Prostate gland (tissue), 2 donors: ENCODE data around the gene KRTAP20-2. TPM values are rescaled to one million over a fixed set of nuclear protein-coding genes. Genes with fewer than 3 reads are reported as not detected.

Experiments
- DNase-seq: peaks from one replicate; pipeline ENCODE4 v3.0.0-alpha.2; 2019; ENCODE audit warnings: low spot score
- H3K27ac ChIP-seq, 2 donors: fragments of 200-600 bp; sonication (generic); 2 replicates each; pipeline ENCODE4 v1.5.1; 2017 to 2019
- H3K27me3 ChIP-seq: fragments of 200-600 bp; sonication (generic); replicated peaks from 2 replicates; pipeline ENCODE4 v1.5.1; 2019; ENCODE audit not compliant: insufficient read depth
- H3K36me3 ChIP-seq, 2 donors: fragments of 200-600 bp; sonication (generic); 1 replicate in 1 of 2; 2 replicates in 1 of 2; pipeline versions ENCODE4 v1.5.1 to v1.8.1; 2017 to 2019
- H3K4me1 ChIP-seq: fragments of 200-600 bp; sonication (generic); replicated peaks from 2 replicates; pipeline ENCODE4 v1.5.1; 2019
- H3K4me3 ChIP-seq, 2 donors: fragments of 200-600 bp; sonication (generic); 2 replicates each; pipeline ENCODE4 v1.5.1; 2017 to 2019
- H3K9me3 ChIP-seq: fragments of 200-600 bp; sonication (generic); 2 replicates; pipeline ENCODE4 v1.5.1; 2017
- CTCF ChIP-seq, 4 experiments: fragments of 200-600 bp in 2 of 4; fragments of 450-650 bp in 2 of 4; sonication (generic) in 2 of 4; IDR thresholded peaks; 1 replicate in 3 of 4; 2 replicates in 1 of 4; pipeline ENCODE4 v1.5.1; 2016 to 2019; ENCODE audit warnings: antibody characterized with exemption in 4 of 4, mild to moderate bottlenecking in 2 of 4, moderate library complexity in 2 of 4
- POLR2A ChIP-seq: fragments of 450-650 bp; IDR thresholded peaks from one replicate; pipeline ENCODE4 v1.6.1; 2016; ENCODE audit warnings: antibody characterized with exemption, mild to moderate bottlenecking
- POLR2AphosphoS5 ChIP-seq: sonication (generic); formaldehyde crosslinking; IDR thresholded peaks from one replicate; pipeline ENCODE4 v1.6.1; 2017; ENCODE audit warnings: antibody characterized with exemption
- WGBS: methylation state at CpG from one replicate; pipeline ENCODE4 v1.1.5; 2018; 5-methylcytosine and 5-hydroxymethylcytosine counted together
- intact Hi-C: fragments of 100-400 bp; cut with DNase I; formaldehyde crosslinking; loops from one replicate; pipeline ENCODE4 v1.14.2; 2022
- total RNA-seq, 2 donors: library from RNA; depleted of rRNA; stranded (reverse); fragments of >200 nt; gene quantifications; one replicate each; pipeline ENCODE4 v1.1.0, GENCODE V29; 2016

Gene KRTAP20-2
- total RNA-seq, 2 donors from 2014 or later, result not detected

GRCh38 chr21:30605968-30606367 is 29.0 kb upstream of the KRTAP20-2 start:
- WGBS, result 90% methylated on average over 2 of the region's 2 CpGs
- Histone ChIP-seq H3K4me3 (no peak overlapping the region), H3K36me3 (no peaks in the 10 kb centered on the region), H3K4me1 (no peaks in the 10 kb centered on the region), H3K9me3 (no peaks in the 10 kb centered on the region), H3K27ac (no peak overlapping the region), H3K27me3 (no peaks in the 10 kb centered on the region)
- TF ChIP-seq POLR2A (no peak), POLR2AphosphoS5 (no peak), CTCF (IDR thresholded peaks at IDR 0.05) (no peak)
- intact Hi-C loops, result no loop called here
- no peak for DNase-seq

GRCh38 chr21:30612132-30612531 is 22.9 kb upstream of the KRTAP20-2 start:
- Histone ChIP-seq H3K9me3 (no peaks in the 10 kb centered on the region), H3K36me3 (no peaks in the 10 kb centered on the region), H3K4me1 (no peaks in the 10 kb centered on the region), H3K4me3 (no peak overlapping the region), H3K27ac (no peak overlapping the region), H3K27me3 (no peaks in the 10 kb centered on the region)
- intact Hi-C loops, result no loop called here
- DNase-seq, result no peak
- no peak for TF ChIP-seq CTCF (IDR thresholded peaks at IDR 0.05)
- TF ChIP-seq POLR2AphosphoS5, result no peak
- no peak for TF ChIP-seq POLR2A
- WGBS, result 70% methylated on average over 2 of the region's 2 CpGs

GRCh38 chr21:30613836-30614235 is 21.2 kb upstream of the KRTAP20-2 start, which contains the start of gene KRTAP6-1:
Gene KRTAP6-1 (minus strand): TSS chr21:30613930. CDS start chr21:30613904, 26 bp downstream.
- Histone ChIP-seq H3K27ac (no peak within 1 kb of the TSS), H3K27me3 (no peaks in the 10 kb centered on the region), H3K9me3 (no peaks in the 10 kb centered on the region), H3K36me3 (no peaks in the 10 kb centered on the region), H3K4me1 (no peaks in the 10 kb centered on the region), H3K4me3 (no peak within 1 kb of the TSS)
- TF ChIP-seq CTCF (IDR thresholded peaks at IDR 0.05), result no peak
- intact Hi-C loops, result no loop called here
- DNase-seq, result no peak
- WGBS, result 73% methylated on average over 2 of the region's 2 CpGs

GRCh38 chr21:30615199-30615598 is 19.8 kb upstream of the KRTAP20-2 start:
- no peaks in the 10 kb centered on the region for H3K36me3 ChIP-seq
- TF ChIP-seq POLR2A, result no peak
- TF ChIP-seq POLR2AphosphoS5, result no peak
- TF ChIP-seq CTCF (IDR thresholded peaks at IDR 0.05), result no peak
- no peaks in the 10 kb centered on the region for H3K9me3 ChIP-seq
- DNase-seq, result no peak
- intact Hi-C loops, result no loop called here
- no peak overlapping the region for H3K4me3 ChIP-seq
- no peaks in the 10 kb centered on the region for H3K4me1 ChIP-seq
- H3K27me3 ChIP-seq, result no peaks in the 10 kb centered on the region
- H3K27ac ChIP-seq, result no peak overlapping the region

- intact Hi-C loops, result no loop called here
- no peaks in the 10 kb centered on the region for H3K27me3 ChIP-seq
- no peaks in the 10 kb centered on the region for H3K36me3 ChIP-seq
- WGBS, result 95% methylated on average over 2 of the region's 2 CpGs
- TF ChIP-seq POLR2A (no peak), CTCF (IDR thresholded peaks at IDR 0.05) (no peak), POLR2AphosphoS5 (no peak)
- no peak within 1 kb of the TSS for H3K27ac ChIP-seq
- no peaks in the 10 kb centered on the region for H3K9me3 ChIP-seq
- DNase-seq, result no peak
- H3K4me3 ChIP-seq, result no peak within 1 kb of the TSS
- no peaks in the 10 kb centered on the region for H3K4me1 ChIP-seq
Measured at GRCh38 chr21:30616125-30616524, 18.9 kb upstream of the KRTAP20-2 start, which contains the start of gene KRTAP20-1. Gene KRTAP20-1 (plus strand): TSS chr21:30616425. CDS start chr21:30616455, 30 bp downstream.
